Lung (tissue), 12 donors: ENCODE measurements around the gene LYSMD4. TPM values are rescaled to one million over a fixed set of nuclear protein-coding genes. Genes with fewer than 3 reads are reported as not detected.

Source experiments
- ATAC-seq: fragments of 200-7000 bp; cut with Tn5 transposase; one replicate; pipeline ENCODE4 v1.9.1; 2020; ENCODE audit warnings: moderate number of reproducible peaks; ENCODE audit not compliant: insufficient read depth, low FRiP score
- DNase-seq, 3 donors: peaks; one replicate each; pipeline ENCODE4 v3.0.0-alpha.2; 2013 to 2017
- H3K27ac ChIP-seq, 2 donors: one replicate each; pipeline ENCODE4 v1.5.1; 2013; ENCODE audit warnings: mild to moderate bottlenecking in 2 of 2, moderate library complexity in 2 of 2, control low read depth in 1 of 2, inconsistent platforms in 1 of 2, low read depth in 1 of 2, low read length in 1 of 2
- H3K27me3 ChIP-seq, 3 donors: one replicate each; pipeline ENCODE4 v1.5.1; 2013; ENCODE audit warnings: low read length in 2 of 3; ENCODE audit not compliant: control insufficient read depth in 3 of 3, insufficient read depth in 3 of 3
- H3K36me3 ChIP-seq, 4 donors: one replicate each; pipeline ENCODE4 v1.5.1; 2013; ENCODE audit warnings: low read length in 4 of 4, mild to moderate bottlenecking in 1 of 4, moderate library complexity in 1 of 4; ENCODE audit not compliant: control insufficient read depth in 4 of 4, insufficient read depth in 4 of 4
- H3K4me1 ChIP-seq, 5 donors: one replicate each; pipeline ENCODE4 v1.5.1; 2013; ENCODE audit warnings: low read length in 5 of 5, mild to moderate bottlenecking in 2 of 5, moderate library complexity in 1 of 5; ENCODE audit not compliant: control insufficient read depth in 5 of 5, insufficient read depth in 5 of 5
- H3K4me3 ChIP-seq: one replicate; pipeline ENCODE4 v1.5.1; 2013; ENCODE audit warnings: mild to moderate bottlenecking, control low read depth, moderate library complexity
- H3K9ac ChIP-seq, 2 donors: one replicate each; pipeline ENCODE4 v1.5.1; 2013; ENCODE audit warnings: low read length in 2 of 2, control low read depth in 1 of 2; ENCODE audit not compliant: insufficient read depth in 1 of 2
- H3K9me3 ChIP-seq, 4 donors: one replicate each; pipeline ENCODE4 v1.5.1; 2013; ENCODE audit warnings: low read length in 3 of 4, mild to moderate bottlenecking in 1 of 4, moderate library complexity in 1 of 4; ENCODE audit not compliant: control insufficient read depth in 4 of 4, insufficient read depth in 3 of 4
- CTCF ChIP-seq: IDR thresholded peaks from 2 replicates; pipeline ENCODE4 v1.5.1; 2012; ENCODE audit warnings: mild to moderate bottlenecking; ENCODE audit errors: control extremely low read depth, extremely low read depth
- WGBS, 2 donors: extraction: QIAGEN DNeasy Blood & Tissue Kit; methylation state at CpG; one replicate each; pipeline ENCODE4 v1.1.7; 2013; 5-methylcytosine and 5-hydroxymethylcytosine counted together
- polyA plus RNA-seq, 2 donors: library from polyadenylated mRNA; stranded (reverse); fragments of 200-250 nt; gene quantifications; one replicate each; pipeline ENCODE4 v1.2.1, GENCODE V29; 2013
- total RNA-seq, 2 donors: library from RNA; depleted of rRNA in 1 of 2; stranded (reverse); fragments of >200 nt in 1 of 2; gene quantifications; one replicate each; pipeline ENCODE4 v1.2.1, GENCODE V29; 2014 to 2021
- donor health status: control.
- donor health status: control.
- donor health status: Bipolar disorder and iron deficiency.
- donor health status: healthy.
- donor health status: DM: yes; HTN: yes; CAD: no.

The LYSMD4 gene
- total and polyA plus RNA-seq, 4 donors: 3.7 to 12.4 (median 9.5) TPM

- H3K9ac ChIP-seq: no peak overlapping the region
- H3K27ac ChIP-seq: no peak overlapping the region
- no peaks in the 10 kb centered on the region for H3K27me3 ChIP-seq
- no peak for TF ChIP-seq CTCF
- no peaks in the 10 kb centered on the region for H3K9me3 ChIP-seq
- ATAC-seq (no peak), DNase-seq (no peak)
- WGBS, 2 donors: 82 to 93% methylated on average over 3 of the region's 3 CpGs
- peaks cover 0 to 14% (median 10%) of the 10 kb centered on the region in 5 donors for H3K4me1 ChIP-seq
- no peak overlapping the region for H3K4me3 ChIP-seq
- H3K36me3 ChIP-seq: peaks cover 0 to 8% (median 2%) of the 10 kb centered on the region in 4 donors
Observed at GRCh38 chr15:99722406-99722805, 10.8 kb downstream of the LYSMD4 start.

GRCh38 chr15:99721896-99722295, 11.3 kb downstream of the LYSMD4 start:
- 94 to 95% methylated on average over 4 of the region's 4 CpGs for WGBS, 2 donors
- no peaks in the 10 kb centered on the region for H3K9me3 ChIP-seq
- no peak for TF ChIP-seq CTCF
- H3K27ac ChIP-seq: no peak overlapping the region
- no peak overlapping the region for H3K9ac ChIP-seq
- H3K27me3 ChIP-seq: no peaks in the 10 kb centered on the region
- ATAC-seq (no peak), DNase-seq (no peak)
- H3K4me3 ChIP-seq: no peak overlapping the region
- H3K4me1 ChIP-seq: peaks cover 1 to 18% (median 12%) of the 10 kb centered on the region in 5 donors
- peaks cover 0 to 8% (median 2%) of the 10 kb centered on the region in 4 donors for H3K36me3 ChIP-seq

- H3K36me3 ChIP-seq: peaks cover 0 to 8% (median 3%) of the 10 kb centered on the region in 4 donors
- no peak overlapping the region for H3K9ac ChIP-seq
- H3K9me3 ChIP-seq: no peaks in the 10 kb centered on the region
- peak; percentile 54 for ATAC-seq
- peaks cover 7 to 23% (median 16%) of the 10 kb centered on the region in 5 donors for H3K4me1 ChIP-seq
- H3K27ac ChIP-seq: peak overlapping the region in 1 of 2 donors; percentile 28
- no peaks in the 10 kb centered on the region for H3K27me3 ChIP-seq
- no peak for TF ChIP-seq CTCF
- no peak overlapping the region for H3K4me3 ChIP-seq
- DNase-seq: peak; percentile 41 to 73 (median 47)
- 38 to 54% methylated on average over 3 of the region's 3 CpGs for WGBS, 2 donors
Observed at GRCh38 chr15:99721104-99721778, 12.0 kb downstream of the LYSMD4 start.
